Measurements from ENCODE around the gene SLAMF8.

- TF ChIP-seq, protein P1, sequence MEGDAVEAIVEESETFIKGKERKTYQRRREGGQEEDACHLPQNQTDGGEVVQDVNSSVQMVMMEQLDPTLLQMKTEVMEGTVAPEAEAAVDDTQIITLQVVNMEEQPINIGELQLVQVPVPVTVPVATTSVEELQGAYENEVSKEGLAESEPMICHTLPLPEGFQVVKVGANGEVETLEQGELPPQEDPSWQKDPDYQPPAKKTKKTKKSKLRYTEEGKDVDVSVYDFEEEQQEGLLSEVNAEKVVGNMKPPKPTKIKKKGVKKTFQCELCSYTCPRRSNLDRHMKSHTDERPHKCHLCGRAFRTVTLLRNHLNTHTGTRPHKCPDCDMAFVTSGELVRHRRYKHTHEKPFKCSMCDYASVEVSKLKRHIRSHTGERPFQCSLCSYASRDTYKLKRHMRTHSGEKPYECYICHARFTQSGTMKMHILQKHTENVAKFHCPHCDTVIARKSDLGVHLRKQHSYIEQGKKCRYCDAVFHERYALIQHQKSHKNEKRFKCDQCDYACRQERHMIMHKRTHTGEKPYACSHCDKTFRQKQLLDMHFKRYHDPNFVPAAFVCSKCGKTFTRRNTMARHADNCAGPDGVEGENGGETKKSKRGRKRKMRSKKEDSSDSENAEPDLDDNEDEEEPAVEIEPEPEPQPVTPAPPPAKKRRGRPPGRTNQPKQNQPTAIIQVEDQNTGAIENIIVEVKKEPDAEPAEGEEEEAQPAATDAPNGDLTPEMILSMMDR (IDR thresholded peaks at IDR 0.05): no peak
- no peak for TF ChIP-seq POLR2A (IDR thresholded peaks at IDR 0.05)
Measured at GRCh38 chr1:159838715-159839114, 12.0 kb downstream of the SLAMF8 start.

Data from body of pancreas (tissue), 4 donors.